GM03348 (cell line): Measurements from ENCODE around the gene VSTM4.

ENCODE experiments used
- DNase-seq: peaks from one replicate; pipeline ENCODE4 v3.0.0; 2012; ENCODE audit warnings: low spot score

Gene VSTM4

GRCh38 chr10:49007129-49007528 lies 108.2 kb downstream of the VSTM4 start:
- no peak for DNase-seq

DNA sequence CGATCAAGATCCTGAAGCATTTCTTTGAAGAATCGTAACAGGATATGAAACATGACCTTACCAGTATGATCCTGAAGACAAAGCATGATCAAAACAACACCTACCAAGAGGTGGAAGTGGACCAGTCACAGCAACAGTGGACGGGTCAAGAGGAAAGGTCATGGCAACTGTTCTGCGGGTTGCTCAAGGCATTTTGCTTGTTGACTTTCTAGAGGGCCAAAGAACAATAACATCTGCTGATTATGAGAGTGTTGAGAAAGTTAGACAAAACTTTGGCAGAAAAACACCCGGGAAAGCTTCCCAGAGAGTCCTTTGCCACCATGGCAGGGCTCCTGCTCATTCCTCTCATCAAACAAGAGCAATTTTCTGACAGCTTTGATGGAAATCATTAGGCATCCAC lies 110.1 kb downstream of the VSTM4 start:
- no peak for DNase-seq

DNA sequence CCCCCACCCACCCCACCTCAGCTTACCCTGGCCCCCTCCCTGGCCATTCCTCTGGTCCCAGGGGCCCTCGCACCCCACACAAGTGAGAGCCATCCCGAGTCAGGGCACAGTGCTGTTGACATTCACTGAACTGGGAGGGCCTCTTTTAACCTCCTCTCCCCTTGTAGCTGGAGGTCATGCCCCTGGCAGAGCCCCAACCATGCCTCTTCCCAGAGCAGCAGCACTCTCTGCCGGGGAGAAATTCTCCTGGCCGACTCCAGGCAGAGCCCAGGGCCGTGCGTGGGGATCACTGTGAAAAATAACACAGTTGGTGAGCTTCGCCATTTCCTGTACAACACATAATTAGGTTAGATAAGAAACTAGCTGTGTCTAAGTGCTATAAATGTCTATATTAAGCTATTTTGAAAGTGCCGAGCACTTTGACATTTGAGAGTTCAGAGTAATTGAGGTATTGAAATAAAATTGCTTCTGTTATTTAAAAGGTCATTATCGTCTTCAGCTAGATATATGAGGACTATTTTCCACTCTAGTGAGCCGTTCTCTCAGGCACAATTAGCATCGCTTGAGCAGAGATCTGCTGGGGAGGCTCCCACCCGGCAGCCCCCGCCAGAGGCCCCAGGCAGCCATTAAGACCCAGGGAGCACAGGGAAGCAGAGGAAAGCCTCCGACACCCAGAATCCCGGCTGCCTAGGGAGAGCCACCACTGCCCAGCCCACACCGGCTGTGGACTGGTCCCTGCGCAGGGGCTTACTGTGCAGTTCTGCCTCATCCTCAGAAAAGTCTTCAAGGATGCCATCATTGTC lies 113.3 kb downstream of the VSTM4 start:
- DNase-seq, result no peak

GRCh38 chr10:49001402-49001801 lies 113.9 kb downstream of the VSTM4 start:
- no peak for DNase-seq

DNA sequence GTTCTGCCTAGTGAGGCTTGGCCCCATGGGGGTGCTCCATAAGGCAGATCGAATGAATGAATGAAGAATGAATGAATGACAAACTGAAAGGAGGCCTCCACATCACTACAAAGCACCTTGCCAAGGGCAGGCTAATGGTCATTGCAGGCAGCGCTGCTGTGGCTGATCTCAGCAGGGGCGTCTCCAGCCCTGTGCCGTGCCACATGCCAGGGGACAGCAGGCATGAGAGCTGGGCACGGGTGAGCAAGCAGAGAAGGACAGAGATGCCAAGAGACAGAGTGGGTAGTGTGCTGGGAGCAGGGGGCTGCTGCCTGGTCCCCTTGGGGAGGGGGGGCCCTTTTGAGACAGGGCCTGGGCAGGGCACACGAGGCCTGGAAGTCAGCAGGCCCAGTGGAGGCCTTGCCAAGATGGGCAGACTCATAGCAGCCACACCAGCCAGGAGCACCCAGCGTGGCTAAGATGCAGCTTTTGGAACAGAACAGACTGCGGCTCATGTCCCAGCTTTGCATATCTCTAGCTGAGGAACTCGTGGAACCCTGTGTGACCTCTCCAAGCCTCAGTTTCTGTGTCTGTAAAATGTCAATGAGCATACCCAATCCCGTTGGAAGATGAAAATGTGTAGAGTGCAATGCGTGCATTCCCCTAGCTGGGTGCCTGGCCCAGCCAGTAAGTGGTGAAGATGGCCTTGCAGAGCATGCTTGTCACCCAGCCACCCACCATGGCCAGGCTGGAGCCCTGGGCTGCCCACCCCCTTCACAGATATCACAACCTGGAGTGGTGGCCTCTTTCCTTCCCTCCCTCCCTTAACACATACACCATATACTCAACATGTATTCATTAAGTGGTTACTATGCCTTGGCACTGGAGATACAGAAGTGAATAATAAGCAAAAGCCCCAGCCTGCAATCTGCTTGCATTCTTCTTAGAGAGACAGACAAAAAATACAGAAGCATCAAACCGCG lies 114.6 kb downstream of the VSTM4 start:
- no peak for DNase-seq

DNA sequence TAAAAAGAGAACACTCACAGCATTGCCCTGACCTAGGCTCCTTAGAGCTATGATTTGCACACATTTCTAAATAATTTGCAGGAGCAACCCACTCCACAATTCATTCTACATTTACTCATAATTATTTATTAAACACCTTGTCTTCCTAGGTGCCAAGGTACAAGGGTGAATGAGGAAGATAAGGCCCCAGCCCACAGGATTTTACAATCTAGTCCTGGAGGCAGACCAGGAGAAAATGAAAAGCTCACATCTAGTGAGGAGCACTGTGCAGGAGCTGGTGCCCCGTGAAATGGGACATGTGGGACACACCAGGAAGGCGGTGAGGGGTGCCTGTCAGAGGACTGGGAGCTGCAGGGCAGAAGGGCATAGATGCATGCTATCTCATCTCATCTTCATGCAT lies 116.0 kb downstream of the VSTM4 start:
- DNase-seq, result no peak

DNA sequence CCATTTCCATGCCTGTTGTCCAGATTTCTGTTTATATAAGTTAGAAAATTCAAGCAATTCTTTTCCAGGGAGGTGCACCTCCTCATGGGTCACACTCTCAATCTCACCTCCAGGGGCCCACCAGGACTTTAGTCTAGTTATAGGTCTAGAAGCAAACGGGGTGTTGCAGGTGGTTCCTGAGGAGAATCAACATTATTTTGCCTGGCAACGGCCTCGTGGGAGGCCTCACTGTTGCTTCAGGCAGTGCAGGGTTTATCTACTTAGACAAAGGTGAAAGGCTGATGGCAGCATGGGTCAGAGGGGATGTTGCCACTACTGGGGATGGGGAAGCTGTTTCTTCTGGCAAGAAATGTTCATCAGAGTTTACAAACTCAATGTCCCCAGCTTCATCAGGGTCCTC lies 119.0 kb downstream of the VSTM4 start:
- no peak for DNase-seq

GRCh38 chr10:48993627-48994026 lies 121.7 kb downstream of the VSTM4 start:
- no peak for DNase-seq

- DNase-seq, result no peak
Observed at GRCh38 chr10:48990226-48990625, 125.1 kb downstream of the VSTM4 start.

DNA sequence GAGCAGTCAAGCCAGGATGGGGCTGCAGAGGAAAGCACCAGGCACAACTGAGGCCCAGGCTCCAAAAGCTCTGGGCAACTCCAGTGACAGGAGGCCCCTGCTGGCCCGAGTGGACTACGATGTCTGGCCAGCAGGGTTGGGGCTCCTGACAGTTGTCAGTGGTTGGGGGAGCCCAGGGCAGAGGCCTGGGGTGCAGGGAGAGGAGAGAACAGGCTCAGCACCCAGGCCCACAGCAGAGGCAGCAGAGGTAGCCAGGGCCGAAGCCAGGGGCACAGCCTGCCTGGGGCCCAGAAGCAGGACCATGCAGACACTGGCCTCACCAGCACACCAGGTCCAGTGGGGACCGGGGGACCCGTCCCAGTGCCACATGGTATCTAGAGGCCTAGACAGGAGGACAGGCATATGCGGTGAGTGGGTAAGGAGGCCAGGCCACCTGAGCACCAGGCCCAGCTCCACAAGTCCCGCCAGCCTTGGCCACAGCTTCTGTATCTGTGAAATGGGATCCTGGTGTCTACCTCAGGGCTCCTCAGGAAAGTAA lies 129.6 kb downstream of the VSTM4 start:
- DNase-seq, result no peak

GRCh38 chr10:48983648-48984351 lies 131.5 kb downstream of the VSTM4 start:
- DNase-seq, result no peak

- DNase-seq, result no peak
Observed at GRCh38 chr10:48982584-48982983, 132.7 kb downstream of the VSTM4 start.

DNA sequence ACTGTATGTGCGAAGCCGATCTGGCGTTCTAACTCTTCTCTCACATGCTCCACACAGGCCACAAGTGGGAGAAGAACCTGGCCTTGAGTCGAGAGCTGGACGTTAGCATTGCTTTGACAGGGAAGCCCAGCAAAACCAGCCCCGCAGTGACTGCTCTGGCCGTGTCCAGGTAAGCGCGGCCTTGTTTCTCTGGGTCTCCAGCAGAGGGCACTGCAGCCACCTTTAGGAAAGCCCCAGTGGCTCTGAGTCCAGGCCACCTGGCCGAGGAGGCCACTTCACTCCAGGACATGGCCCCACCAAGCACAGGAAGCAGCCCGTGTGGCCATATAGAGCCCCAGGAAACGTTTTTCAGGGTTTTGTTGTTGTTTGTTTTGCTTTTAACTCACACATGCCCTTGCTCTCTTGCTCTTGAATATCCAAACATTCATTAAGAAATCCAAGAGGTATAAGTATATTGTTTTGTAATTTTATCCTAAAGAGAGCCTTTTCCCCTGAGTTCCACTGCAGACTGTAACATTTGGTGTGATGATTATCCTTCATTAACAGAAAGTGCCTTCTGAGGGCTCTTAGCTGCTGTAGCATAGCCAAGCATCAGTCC lies 133.9 kb downstream of the VSTM4 start:
- peak; percentile 81 for DNase-seq

DNA sequence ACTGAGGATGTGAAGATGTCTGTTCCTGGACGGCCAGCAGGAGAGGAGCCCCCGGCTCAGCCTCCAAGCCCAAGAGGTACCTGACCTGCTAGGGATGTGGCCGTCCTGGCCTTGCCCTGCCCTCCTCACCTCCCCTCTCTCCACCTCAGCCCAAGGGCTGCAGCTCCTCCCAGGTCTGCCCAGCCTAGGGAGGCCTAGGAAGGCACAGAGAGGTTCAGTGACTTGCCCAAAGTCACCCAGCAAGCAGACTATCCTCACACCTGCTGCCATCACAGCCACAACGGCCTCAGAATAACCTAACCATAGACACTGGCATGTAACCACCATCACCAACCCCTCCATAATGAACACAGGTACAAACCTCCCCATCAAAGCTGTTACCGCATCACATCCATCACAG lies 137.0 kb downstream of the VSTM4 start:
- DNase-seq, result no peak

DNA sequence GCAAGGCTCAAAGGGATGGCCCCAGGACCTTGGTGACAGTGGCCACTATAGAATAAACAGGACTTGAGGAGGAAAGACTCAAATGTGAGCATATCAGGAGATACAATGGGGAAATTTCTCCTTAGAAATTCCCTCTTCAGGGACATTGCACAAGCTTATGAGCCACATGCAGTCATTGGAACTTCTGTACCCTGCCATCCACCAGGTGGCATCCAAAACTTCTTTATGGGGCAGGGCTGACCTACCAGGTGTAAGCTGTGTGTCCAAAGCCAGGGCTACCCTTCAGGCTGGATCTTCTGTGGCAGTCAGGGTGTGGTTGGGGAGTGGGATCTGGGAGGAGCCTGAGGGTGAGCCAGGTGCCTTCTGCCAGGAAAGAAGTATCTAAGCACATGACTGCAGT lies 139.1 kb downstream of the VSTM4 start:
- DNase-seq, result peak; percentile 27

GRCh38 chr10:48974510-48975156 lies 140.7 kb downstream of the VSTM4 start:
- DNase-seq, result no peak

DNA sequence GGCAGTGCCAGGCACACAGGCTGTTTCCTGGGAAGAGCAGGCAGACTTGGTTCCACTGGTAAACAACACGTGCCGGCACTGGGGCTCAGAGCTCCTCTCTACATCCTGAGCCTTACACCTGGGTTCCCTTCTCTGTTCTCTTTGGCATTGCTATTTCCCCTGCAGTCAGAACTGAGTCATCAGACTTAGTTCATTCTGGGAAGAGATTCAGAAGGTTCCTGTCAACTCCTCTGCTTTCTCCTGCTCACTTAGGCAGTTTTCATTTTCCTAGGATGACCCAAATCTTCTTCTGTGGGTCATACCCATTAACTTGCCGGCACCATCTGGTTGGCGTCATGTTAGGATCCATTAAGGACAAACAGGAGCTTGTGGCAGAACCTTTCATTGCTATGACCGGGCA lies 142.3 kb downstream of the VSTM4 start:
- peak; percentile 30 for DNase-seq

GRCh38 chr10:48970654-48971053 lies 144.7 kb downstream of the VSTM4 start:
- no peak for DNase-seq

DNA sequence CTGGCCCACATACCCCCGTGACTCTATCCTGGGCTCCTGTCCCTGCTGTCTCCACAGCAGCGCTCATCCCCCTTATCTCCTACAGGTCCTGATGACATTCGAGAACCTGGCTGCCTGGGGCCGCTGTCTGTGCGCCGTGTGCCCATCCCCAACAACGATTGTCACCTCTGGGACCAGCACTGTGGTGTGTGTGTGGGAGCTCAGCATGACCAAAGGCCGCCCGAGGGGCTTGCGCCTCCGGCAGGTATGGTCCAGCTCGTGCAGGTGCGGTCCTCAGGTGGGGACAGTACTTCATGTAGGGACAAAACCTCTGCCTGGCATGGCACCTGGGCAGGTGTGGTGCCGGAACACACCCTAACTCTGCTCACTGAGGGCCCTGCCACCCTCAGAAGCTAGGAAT lies 145.3 kb downstream of the VSTM4 start:
- no peak for DNase-seq

DNA sequence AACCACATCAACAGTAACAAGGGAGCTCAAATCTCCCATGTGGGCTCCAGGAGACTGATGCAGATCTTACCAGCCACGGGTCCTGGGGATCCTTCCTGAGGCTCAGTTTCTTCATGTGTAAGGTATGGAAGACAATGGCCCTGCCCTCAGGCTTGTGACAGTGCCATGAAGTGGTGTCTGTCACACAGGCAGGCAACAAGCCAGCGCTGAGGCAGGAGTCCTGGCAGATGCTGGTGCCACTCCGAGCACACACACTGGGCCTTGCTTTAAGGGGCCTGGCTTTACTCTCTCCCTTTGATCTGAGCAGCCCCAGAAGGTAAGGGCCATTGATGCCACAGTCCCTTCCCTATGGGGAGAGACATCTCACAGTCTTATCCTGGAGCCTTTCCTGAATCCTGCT lies 147.3 kb downstream of the VSTM4 start:
- DNase-seq, result no peak

DNA sequence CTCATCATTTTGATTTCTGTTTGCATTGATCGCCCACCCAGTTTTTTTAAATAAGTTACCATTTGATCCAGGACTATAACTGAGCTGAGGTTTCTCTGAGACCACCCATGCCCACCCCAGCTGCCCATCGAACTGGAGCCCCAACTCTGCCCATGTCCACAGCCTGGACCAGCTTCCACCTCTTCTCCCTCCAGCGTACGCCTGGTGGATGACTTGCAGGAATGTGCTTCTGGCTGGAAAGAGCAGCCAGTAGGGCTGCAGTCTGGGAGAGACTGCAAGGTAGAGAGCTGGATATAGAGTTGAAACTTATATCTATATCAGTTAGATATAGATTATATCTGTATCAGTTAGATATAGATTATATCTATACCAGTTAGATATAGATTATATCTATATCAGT lies 149.9 kb downstream of the VSTM4 start:
- no peak for DNase-seq
